GM13976 (cell line): ENCODE measurements around the gene DYNLT1.
"Not testable (repeated sequence)": the region's sequence is repeated elsewhere in the genome, so short reads cannot be mapped to it uniquely, and the experiment has no call there.

Experiments
- DNase-seq: peaks from one replicate; pipeline ENCODE4 v3.0.0; 2012; ENCODE audit warnings: low spot score
- in situ Hi-C: fragments of 300-500 bp; cut with MboI; formaldehyde crosslinking; loops from one replicate; pipeline ENCODE4 v1.12.0; 2022; ENCODE audit warnings: low sequenced_read_pairs, mixed read lengths, inconsistent platforms; ENCODE audit not compliant: unreplicated experiment
- TF ChIP-seq, protein P1 (sequence below): IDR thresholded peaks from 2 replicates; pipeline ENCODE4 v1.5.1; 2012; ENCODE audit warnings: borderline replicate concordance, mild to moderate bottlenecking; ENCODE audit not compliant: insufficient read depth; ENCODE audit errors: extremely low read depth, missing control alignments, control extremely low read depth

DYNLT1 gene

DNA sequence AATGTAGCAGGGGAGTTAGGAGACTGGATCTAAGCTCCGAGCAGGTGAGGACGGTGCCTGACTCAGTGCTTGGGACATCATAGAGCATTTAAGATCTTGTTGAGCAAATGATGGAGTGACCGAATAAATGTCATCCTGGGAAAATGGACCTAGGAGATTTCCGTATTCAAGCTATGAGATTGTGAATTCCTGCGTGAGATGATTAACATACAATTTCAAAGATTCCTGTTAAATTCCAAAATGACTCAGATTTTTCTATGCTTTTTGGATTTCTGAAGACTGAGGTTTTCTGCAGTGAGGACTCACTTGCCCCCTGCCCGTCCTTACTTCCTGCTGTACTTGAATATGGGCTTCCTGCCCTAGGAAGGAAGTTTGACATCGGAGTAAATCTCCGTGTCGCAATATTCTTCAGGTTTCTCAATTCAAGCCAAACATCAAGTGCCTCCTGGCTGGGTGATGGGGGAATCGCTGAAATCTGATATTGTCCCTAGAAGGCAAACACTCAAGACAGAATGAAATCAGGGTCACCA is 10.5 kb upstream of the DYNLT1 start:
- DNase-seq, result no peak
- TF ChIP-seq, protein P1, sequence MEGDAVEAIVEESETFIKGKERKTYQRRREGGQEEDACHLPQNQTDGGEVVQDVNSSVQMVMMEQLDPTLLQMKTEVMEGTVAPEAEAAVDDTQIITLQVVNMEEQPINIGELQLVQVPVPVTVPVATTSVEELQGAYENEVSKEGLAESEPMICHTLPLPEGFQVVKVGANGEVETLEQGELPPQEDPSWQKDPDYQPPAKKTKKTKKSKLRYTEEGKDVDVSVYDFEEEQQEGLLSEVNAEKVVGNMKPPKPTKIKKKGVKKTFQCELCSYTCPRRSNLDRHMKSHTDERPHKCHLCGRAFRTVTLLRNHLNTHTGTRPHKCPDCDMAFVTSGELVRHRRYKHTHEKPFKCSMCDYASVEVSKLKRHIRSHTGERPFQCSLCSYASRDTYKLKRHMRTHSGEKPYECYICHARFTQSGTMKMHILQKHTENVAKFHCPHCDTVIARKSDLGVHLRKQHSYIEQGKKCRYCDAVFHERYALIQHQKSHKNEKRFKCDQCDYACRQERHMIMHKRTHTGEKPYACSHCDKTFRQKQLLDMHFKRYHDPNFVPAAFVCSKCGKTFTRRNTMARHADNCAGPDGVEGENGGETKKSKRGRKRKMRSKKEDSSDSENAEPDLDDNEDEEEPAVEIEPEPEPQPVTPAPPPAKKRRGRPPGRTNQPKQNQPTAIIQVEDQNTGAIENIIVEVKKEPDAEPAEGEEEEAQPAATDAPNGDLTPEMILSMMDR, result no peak
- in situ Hi-C loops, result no loop called here

DNA sequence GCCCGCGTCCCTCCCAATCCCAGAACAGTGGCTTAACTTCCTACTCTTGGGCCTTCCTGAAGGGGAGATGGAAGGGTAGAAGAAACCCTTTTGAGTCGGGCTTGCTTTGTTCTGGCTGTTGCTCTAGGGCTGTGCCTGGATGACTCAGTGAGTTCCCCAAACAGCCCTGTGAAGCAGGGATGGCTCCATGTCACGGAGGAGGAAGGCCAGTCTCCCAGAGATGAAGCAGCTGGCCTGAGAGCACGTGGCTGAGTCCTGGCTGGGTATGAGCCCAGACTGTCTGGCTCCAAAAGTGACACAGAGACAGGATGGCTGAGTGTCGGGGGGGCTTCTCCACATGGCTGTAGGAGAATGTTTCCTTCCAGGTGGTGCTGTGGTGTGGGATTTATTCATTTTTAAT is 10.0 kb upstream of the DYNLT1 start:
- no peak for DNase-seq
- in situ Hi-C loops, result no loop called here
- TF ChIP-seq, protein P1, result no peak

DNA sequence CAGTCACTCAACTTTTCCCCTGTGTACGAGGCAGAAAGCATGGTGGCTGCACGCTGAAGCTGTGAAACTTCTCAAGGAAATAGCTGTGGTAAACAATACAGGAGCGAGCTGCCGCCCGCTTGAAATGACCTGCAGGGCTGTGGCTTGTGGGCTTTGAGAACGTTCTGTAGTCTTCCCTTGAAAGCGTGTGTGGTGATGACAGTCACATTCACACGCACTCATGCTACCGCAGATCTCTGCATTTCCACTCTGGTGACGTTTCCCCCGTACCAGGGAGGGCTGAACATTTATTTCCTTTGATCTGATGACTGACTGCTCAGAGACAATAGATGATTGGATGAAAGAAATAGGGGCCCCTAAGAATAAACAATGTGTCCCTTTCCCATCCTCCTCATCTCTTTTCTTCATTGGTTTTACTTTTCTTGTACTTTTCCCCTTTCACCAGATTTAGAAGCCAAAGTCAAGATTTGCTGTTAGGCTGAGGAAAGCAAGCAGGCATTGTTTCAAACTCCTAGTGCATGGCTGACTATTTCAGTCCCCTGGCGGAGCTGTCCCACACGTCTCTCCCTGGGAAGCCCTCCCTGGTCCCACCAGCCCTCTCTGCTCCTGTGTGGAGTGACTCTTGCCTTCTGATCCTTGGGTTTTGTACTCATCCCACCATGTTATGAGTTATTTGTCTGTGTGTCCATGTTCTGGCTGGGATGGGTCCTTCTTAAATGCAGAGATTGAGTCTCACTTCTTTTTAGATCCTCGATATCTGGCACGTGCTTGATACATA is 9.2 kb upstream of the DYNLT1 start:
- TF ChIP-seq, protein P1, result no peak
- in situ Hi-C loops, result no loop called here
- peak; percentile 76 for DNase-seq

DNA sequence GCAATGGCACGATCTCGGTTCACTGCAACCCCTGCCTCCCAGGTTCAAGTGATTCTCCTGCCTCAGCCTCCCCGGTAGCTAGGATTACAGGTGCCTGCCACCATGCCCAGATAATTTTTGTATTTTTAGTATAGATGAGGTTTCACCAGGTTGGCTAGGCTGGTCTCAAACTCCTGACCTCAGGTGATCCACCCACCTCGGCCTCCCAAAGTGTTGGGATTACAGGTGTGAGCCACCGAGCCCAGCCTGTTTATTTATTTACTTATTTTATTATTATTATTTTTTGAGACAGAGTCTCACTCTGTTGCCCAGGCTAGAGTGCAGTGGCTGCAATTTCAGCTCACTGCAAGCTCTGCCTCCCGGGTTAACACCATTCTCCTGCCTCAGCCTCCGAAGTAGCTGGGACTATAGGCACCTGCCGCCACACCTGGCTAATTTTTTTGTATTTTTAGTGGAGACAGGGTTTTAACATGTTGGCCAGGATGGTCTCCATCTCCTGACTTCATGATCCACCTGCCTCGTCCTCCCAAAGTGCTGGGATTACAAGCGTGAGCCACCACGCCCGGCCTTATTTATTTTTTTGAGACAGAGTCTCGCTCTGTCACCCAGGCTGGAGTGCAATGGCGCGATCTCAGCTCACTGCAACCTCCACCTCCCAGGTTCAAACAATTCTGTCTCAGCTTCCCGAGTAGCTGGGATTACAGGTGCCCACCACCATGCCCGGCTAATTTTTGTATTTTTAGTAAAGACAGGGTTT is 7.6 kb upstream of the DYNLT1 start:
- in situ Hi-C loops, DNase-seq: not testable (repeated sequence)

DNA sequence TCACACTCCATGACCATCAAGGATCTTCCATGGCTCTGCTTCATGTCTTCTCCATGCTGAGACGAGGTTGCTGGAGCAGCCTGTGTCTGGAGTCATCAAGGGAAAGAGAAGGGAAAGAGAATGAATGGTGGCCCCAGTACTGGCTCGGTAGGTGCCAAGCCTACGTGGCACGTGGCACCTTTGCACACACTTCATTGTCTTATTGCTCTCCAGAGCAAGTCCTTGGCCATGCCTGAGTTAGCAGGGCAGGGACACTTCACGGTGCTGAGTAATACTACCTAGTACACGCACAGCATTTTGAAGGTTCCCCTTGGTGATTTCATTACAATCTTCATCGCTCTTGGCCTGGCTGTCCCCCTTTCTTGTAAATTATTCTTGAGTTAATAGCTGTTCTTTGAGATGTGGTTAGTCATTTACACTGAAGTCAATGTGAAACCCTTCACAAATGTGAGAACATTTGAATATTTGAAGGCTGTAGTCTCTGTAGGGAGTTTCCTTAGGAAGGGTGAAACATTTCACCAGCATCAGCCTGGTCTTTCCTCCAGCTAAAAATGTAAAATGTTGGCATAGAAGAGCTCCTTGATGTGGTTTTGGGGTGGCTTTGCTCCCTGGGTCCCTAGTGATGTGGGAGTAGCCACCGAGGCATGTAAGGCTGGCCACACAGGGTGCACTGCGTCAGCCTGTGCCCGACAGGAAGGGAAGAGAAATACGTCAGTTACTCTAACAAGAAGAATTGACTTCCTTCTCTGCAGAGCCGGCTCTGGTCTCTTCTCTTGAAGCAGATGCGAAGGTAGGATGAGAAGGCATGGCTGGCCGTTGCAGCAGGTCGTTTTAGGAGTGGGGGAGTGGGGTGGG is 5.0 kb upstream of the DYNLT1 start, which contains the start of gene SYTL3:
Gene SYTL3, plus strand, starts transcription at position 766 of the 855 bp plus-strand sequence. CDS start 13,215 bp downstream, outside the sequence.
- in situ Hi-C loops, result no loop called here
- TF ChIP-seq, protein P1, result no peak
- peak; percentile 61 for DNase-seq

DNA sequence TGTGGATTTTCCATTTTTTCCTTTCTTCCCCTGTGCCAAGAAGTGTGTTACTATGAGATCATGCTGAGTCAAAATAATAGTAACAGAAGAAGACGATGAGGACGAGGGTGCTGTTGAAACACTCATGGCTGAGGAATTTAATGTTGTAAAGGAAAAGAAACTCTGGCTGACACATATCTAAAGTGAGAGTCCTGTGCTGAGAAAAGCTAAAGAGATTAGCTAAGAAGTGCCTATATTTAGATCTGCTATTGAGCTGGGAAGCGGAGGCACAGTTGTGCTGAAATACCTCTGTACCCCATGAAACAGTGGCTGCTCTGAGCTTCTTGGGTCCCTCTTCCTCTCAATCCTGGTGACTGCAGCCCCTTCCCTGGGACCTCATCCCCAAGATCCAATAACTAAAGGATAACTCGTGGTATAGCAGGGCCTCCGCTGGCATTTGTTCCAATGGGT is 4.2 kb upstream of the DYNLT1 start:
- DNase-seq, result peak; percentile 71
- TF ChIP-seq, protein P1, result no peak
- in situ Hi-C loops, result no loop called here
